OCI-LY3 (cell line): ENCODE data around the gene FCHSD2.

Experiments
- EZH2phosphoT487 ChIP-seq: fragments of 200-600 bp; shearing (Covaris generic); IDR thresholded peaks from 2 replicates; pipeline ENCODE4 v1.6.1; 2018; ENCODE audit warnings: antibody characterized with exemption, mixed run types, low read depth
- TF ChIP-seq, protein P1 (sequence below): fragments of 200-600, 300-600 bp; sonication (generic); IDR thresholded peaks from 2 replicates; pipeline ENCODE4 v1.5.1; 2014; ENCODE audit warnings: antibody characterized with exemption, low read length, low read depth

DNA sequence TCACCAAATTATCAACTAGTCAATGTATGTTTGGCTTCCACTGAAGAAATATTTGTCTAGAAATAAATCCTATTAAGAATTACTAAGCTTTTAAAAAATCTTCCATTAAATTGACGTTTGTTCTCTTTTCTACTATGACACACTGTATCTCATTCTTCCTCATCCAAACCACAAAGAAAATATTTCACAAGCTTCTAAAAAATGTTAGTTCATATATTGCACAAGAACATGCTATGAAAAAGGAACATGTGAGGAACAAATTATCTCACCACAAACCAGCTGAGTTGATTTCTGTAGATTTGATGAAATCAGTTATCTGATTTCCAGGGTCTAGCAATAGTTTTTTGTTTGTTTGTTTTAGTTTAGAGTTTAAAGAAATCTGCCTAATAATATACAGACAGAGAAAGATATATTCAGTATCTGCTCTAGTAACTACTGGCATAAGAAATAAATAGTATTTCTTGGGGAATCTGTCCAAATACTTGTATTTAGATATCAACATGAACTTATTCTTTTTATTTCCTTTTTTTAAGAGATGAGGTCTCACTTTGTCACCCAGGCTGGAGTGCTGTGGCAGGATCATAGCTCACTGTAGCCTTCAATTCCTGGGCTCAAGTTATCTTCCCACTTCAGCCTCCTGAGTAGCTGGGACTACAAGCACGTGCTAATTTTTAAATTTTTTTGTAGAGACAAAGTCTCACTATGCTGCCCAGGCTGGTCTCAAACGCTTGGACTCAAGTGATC is 166.2 kb downstream of the FCHSD2 start:
- TF ChIP-seq, protein P1, sequence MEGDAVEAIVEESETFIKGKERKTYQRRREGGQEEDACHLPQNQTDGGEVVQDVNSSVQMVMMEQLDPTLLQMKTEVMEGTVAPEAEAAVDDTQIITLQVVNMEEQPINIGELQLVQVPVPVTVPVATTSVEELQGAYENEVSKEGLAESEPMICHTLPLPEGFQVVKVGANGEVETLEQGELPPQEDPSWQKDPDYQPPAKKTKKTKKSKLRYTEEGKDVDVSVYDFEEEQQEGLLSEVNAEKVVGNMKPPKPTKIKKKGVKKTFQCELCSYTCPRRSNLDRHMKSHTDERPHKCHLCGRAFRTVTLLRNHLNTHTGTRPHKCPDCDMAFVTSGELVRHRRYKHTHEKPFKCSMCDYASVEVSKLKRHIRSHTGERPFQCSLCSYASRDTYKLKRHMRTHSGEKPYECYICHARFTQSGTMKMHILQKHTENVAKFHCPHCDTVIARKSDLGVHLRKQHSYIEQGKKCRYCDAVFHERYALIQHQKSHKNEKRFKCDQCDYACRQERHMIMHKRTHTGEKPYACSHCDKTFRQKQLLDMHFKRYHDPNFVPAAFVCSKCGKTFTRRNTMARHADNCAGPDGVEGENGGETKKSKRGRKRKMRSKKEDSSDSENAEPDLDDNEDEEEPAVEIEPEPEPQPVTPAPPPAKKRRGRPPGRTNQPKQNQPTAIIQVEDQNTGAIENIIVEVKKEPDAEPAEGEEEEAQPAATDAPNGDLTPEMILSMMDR: no peak
- no peak for TF ChIP-seq EZH2phosphoT487
